Anterior cingulate cortex (tissue), 58 donors: ENCODE data around the gene LOC128125822.

Source experiments
- DNase-seq, 58 donors: peaks; one replicate each; lab custom pipeline; 2025; lab: John Stamatoyannopoulos, UW

LOC128125822 gene

GRCh38 chr6:63553900-63554299, 18.4 kb upstream of the LOC128125822 start:
- no peak for DNase-seq

DNA sequence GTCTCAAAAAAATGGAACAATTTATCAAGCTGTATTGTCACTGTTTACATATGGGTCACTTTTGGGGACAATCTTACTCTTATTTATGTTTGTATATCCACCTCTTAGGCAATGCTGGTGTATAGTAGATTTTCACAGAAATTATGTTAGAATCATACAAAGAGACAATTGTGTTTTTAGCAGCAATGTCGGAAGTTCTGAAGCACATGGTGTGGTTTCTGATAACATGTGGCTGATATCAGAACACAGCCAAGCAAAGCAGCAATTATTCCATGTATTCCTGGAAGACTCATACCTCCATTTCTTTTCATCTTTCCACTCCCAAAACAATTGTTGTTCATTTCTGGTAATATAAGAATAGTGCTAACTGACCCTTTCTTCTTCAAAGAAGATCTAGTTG, 17.5 kb upstream of the LOC128125822 start:
- DNase-seq, result no peak

DNA sequence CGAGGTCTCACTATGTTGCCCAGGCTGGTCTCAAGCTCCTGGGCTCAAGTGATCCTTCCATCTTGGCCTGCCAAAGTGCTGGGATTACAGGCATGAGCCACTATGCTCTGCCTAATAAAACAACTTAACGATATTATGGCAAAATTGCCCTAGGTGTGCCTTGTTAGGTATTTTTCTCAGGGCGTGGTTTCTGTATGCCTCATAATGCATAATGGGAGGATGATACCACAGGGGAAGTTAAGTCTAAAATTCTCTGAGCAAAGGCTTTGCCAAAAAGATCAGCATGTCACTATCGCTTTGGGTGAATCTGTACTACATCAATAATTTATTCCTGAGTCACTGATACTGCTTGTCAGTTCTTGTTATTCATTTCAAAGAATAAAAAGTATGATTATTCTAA, 15.9 kb upstream of the LOC128125822 start:
- no peak for DNase-seq

DNA sequence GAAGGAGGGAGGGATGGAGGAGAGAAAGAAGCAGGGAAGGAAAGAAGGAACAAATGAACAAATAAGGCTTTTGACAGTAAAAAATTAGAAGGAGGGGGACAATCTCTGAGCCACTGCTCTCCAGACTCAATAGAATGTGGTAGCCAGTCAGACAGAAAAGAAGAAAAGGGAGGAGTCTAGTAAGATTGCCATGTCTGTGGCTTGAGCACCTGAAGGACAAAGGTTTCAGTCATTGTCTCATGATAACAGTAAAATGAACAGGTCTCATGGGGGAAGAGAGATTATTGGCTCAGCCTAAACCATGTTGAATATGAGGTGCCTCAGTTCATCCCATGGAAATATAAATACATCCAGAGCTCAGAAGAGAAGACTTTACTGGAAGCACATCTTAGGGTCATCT, 14.0 kb upstream of the LOC128125822 start:
- no peak for DNase-seq

DNA sequence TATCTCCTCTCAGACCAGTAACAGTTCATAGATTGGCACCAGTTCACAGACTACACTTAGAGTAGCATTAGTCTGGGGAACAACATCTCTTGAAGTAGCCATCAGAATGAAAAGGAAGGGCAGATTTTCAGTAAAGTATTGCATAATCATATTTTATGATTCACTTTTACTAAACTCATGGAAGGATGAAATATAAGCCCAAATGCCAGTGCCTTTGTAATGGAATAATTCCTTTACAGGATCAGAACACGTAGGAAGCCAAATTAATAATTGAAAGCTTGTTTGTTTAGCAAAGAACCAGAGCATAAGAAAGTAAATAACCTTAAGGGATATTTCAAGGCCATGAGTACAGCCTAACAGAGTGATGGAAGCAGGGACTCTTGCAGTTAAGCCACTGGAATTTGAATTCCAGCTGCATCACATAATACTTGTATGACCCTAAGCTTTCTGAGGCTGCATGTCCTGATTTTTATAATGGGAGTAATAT, 11.4 kb upstream of the LOC128125822 start:
- DNase-seq, result no peak

GRCh38 chr6:63561288-63561687, 11.0 kb upstream of the LOC128125822 start:
- no peak for DNase-seq

DNA sequence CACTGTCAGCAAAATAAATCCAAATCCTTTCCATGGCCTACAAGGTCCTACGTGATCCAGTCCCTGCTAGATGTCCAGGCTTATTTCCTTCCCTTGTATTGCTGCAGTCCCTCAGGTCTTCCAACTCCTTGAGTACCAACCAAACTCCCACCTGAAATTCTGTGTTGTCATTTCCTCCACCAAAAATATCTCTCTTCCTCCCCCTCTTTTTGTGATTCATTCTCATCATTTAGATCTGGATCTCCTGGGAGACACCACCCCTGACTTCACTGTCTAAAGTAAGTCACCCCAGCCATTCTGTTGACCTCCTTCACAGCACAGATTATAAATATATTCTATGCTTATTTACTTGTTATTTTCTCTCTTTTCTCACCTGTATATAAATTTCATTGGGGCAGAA, 9.0 kb upstream of the LOC128125822 start:
- DNase-seq, result no peak

GRCh38 chr6:63565058-63565726, 7.1 kb upstream of the LOC128125822 start:
- no peak for DNase-seq

DNA sequence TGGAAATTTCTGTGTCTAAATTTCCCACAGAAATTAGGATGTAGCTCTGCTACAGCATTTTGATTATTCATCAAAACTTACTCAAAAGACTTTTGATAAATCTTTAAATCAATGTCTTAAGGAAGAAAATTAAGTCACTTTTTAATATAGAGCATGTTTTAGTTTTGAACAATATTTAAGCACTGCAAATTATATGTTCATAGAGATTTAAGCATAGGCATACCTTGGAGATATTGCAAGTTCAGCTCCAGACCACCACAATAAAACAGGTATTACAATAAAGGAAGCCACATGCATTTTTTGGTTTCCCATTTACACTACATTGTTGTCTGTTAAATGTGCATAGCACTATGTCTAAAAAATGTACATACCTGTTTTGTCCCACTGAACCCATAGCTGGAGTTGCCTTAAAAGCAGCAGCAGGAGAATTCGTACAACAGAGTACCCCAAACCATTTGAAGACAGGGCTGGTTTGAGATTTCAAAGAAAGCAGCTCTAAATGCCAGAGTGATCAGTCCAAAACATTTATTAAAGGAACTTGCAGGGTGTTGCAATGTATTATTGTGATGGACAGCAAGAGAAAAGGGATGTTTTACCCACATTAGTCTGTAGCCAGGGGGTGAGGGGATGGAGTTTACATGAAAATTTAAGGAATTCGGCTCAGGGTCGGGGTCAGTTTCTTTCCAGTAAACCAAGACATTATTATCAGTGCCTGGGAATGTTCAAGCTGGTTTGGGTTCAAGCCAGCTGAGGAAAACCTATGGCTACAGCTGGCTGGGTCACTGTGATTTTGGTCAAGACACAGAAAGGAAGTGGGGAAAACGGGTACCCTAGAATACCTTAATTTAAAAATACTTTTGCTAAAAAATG, 6.3 kb upstream of the LOC128125822 start:
- DNase-seq, result no peak

DNA sequence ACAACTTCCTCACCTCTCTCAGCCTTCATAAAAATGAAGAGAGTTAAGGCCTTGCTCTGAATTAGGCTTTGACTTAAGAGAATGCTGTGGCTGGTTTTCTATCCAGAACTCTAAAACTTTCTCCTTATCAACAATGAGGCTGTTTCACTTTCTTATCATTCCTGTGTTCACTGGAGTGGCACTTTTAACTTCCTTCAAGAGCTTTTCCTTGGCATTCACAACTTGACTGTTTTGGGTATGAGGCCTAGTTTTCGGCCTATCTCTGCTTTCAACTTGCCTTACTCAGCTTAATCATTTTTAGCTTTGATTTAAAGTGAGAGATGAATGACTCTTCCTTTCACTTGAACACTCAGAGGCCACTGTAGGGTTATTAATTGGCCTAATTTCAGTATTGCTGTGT, 4.3 kb upstream of the LOC128125822 start:
- no peak for DNase-seq

DNA sequence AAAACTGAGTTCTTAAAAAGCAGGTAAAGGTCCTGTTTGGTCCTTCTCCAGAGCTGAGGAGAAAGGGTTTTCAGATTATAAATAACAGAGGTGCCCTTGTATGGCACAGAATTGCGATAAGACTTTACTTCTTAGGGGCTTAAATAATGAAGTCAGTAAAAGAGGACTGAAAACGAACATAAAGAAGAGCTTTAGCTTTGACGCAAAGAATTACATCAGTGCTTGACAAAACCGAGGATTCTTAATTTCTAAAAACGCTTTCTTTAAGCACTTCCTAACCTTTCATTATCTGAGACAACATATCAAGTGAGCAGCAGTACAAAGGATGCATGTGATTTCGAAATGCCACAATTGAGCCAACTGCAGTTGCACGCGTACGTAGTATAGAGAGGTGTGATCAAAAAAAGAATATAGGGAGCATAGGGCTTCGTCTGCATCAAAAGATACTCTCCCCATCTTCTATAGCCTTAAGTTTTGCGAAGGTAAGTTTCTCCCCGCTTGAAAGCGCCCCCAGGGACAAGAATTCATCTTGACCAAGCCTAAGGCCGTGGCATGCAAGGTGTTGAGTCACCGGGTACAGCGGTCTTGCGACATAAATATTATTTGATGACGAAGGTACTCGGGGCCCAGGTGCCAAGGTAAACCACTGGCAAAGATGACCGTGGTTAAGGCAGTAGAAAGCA, 778 bp upstream of the LOC128125822 start:
- DNase-seq, result peak in 19 of 58 donors; percentile 28 to 81 (median 50)

DNA sequence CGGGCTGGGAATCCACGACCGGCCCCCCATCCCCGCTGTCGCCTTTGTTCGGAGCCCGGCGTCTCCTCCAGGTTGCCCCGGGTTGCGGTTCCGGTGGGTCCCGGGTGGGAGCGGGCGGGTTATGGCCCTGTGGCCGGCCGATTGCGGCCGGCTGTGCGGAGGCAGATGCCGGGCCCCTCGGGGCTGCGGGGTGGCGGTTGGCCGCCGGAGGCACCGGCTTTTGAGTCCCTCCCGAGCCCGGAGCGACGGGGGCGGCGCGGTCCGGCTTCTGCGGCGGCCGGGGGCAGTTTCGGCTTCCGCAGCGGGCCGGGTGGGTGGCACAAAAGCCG, 431 bp downstream of the LOC128125822 start:
- peak in 2 of 58 donors; percentile 51 to 57 for DNase-seq

DNA sequence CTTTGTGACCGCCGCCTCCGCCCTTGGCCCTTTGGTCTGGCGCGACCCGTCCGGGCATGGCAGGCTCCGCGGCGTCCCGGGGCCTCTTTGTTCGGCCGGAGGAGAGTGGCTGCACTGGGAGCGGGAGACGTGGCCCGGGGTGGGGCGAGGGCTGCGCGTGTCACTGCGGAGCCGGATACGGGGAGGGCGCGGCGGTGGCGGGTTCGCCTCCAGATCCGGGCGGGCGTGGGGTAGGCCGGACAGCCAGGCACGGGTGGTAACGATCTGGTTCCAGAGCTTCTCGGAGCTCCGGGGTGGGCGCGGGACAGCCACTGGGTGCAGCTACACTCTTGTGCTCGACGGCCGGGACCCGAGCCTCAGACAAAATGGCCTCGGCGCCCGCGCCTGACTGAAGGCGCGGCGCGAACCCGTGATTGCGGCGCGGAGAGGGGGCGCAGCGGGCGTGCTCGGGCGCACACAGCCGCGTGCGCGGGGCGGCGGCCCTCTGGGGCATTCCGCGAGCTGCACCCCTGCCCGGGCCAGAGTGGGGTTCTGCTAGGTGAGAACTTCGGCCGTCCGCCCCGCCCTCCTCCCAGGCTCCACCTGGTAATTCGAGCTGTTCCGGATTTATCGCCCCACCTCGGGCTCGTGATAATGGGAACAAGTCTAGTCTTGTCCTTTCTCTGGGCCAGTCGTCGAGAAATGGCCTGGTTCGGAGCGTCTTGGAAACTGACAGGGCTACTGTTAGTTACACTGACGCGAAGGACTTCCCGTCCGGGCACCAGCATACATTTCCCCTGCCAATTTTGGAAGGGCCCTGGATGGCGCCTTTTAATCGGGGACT, 1.0 kb downstream of the LOC128125822 start:
- DNase-seq, result peak in 56 of 58 donors; percentile 26 to 83 (median 64)

DNA sequence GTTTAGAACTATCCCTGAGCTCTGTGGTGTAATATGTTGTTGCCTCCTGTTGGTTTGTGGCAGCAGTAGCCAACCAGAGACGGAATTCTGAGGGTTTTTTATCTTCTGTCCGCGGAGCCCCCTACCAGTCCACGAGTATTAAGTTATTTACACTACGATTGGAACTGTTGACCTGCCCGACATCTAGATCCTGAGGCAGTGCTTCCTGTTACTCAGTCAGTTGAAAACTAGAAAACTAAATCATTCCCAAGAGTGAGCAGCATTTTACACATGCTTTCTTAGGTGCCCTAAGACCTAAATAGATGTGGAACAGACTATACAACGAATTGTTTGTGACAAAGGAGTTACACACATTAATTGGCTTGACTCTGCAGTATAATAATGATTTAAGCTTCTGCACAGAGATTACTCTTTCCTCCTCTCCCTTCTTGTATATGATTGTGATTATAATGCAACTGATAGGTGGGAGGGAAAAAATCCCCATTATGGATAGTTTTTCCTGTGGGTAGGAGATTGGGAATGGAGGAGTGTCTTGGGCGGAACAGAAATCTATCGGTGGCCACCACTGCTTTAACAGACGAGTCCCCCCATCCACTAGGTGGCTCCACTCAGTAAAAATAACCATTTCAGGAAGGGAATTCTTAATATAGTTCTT, 1.7 kb downstream of the LOC128125822 start:
- peak in 1 of 58 donors; percentile 2 for DNase-seq

GRCh38 chr6:63574554-63574900, 2.2 kb downstream of the LOC128125822 start:
- DNase-seq, result no peak

DNA sequence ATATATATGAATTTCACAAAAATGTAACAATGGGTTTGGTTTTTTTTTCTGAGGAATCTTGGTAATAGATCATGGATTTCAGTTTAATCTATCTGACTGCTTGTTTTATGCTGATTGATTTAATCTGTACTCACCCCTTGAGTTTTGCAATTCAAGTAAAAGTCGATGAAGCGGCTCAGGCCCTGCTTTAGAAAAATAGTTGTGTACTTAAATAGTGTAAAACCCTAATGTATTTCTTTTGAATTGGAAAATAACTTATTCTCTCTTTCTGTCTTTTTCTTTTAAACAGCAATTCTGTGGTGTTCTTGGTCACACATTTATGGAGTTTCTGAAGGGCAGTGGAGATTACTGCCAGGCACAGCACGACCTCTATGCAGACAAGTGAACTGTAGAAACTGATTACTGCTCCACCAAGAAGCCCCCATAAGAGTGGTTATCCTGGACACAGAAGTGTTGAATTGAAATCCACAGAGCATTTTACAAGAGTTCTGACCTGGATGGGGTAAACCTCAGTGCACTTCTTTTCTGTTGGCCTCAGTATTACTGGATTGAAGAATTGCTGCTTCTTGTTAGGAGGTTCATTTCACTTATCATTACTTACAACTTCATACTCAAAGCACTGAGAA, 4.0 kb downstream of the LOC128125822 start:
- no peak for DNase-seq

DNA sequence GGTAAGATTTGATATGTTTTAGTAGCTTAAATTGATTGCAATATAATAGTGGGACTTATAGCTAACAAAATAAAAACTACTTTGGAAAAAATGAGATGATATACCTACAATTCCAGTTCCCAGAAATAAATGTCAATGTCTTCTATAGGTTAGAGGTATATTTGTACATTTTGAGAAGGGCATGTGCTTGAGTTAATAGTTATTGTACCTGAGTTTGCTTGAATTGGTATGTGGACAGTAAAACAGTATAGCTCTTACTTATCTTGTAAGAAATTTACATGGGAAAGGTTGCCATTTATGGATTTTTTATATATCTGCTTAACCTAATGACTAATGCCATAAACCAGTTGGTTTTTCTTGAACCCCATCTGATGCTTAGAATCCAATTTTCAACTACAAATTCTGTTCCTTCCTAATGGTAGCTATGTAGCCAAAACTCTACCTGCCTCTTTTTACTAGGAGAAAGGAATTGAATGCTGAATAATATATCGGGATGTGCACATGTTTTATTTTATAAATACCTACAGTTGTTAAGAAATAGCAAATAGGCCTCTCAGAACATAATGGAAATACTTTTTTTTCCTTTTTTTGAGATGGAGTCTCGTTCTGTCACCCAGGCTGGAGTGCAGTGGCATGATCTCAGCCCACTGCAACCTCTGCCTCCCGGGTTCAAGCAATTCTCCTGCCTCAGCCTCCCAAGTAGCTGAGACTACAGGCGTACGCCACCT, 4.9 kb downstream of the LOC128125822 start:
- no peak for DNase-seq

- DNase-seq, result no peak
Measured at GRCh38 chr6:63578757-63579156, 6.5 kb downstream of the LOC128125822 start.
